Endothelial cell of umbilical vein (primary cell): ENCODE data around the gene FHIT.

Experiments
- CTCF ChIP-seq, 2 donors: IDR thresholded peaks; 1 replicate in 1 of 2; 2 replicates in 1 of 2; pipeline ENCODE4 v1.5.1; 2011; ENCODE audit warnings: low read length in 2 of 2, mild to moderate bottlenecking in 2 of 2, moderate library complexity in 2 of 2, control low read depth in 1 of 2, inconsistent platforms in 1 of 2, low read depth in 1 of 2; ENCODE audit not compliant: insufficient read depth in 1 of 2; ENCODE audit errors: extremely low read depth in 1 of 2
- POLR2A ChIP-seq: IDR thresholded peaks from 2 replicates; pipeline ENCODE4 v1.6.1; 2012; ENCODE audit warnings: low read depth, mild to moderate bottlenecking, control low read depth, low read length
- POLR2AphosphoS5 ChIP-seq: IDR thresholded peaks from 2 replicates; pipeline ENCODE4 v1.6.1; 2012; ENCODE audit warnings: low read depth, mild to moderate bottlenecking, control low read depth, low read length, moderate library complexity; ENCODE audit not compliant: insufficient read depth
- TF ChIP-seq, protein P1 (sequence below): IDR thresholded peaks from 2 replicates; pipeline ENCODE4 v1.6.1; 2011; ENCODE audit not compliant: insufficient read depth, insufficient read length

DNA sequence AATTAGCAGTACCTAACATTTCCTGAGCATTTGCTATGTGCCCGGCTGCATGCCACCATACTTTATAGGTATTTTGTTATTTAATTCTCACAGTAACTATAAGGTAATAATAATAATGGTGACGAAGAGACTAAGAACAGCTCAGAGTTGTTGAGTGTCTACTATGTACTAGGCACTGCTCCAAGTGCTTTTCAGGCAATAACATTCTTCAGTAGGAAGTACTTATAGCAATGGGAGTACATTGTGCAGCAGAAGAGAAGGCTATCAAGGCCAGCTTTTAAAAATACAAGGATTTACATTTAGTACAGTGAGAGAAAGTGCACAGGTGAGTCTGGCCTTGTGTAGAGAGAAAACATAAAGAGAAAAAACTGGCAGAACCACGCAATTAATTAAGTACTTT, 647.4 kb downstream of the FHIT start:
- TF ChIP-seq CTCF (IDR thresholded peaks at IDR 0.05; ENCODE audit: extremely low read depth in 1 of 2, insufficient read depth in 1 of 2, low read depth in 1 of 2, low read length in 2 of 2) = no peak
- no peak for TF ChIP-seq POLR2A
- no peak for TF ChIP-seq POLR2AphosphoS5
- TF ChIP-seq, protein P1, sequence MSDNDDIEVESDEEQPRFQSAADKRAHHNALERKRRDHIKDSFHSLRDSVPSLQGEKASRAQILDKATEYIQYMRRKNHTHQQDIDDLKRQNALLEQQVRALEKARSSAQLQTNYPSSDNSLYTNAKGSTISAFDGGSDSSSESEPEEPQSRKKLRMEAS = no peak
